ENCODE data around the gene KCNJ6.

DNA sequence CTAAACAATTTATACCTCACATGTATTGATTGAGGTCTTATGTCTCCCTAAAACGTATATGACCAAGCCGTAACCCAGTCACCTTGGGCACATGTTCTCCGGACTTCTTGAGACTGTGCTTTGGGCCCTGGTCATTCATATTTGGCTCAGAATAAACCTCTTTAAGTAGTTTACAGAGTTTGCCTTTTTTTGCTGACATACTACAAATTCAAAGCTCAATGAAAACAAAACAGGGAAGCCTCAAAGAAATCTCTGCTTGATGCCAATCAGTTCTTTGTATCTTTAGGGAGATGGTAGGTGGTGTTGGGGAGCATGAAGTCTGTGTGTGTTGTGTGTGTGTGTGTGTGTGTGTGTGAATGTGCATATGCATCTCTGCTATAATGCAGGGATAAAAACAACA, 247.0 kb downstream of the KCNJ6 start:
- TF ChIP-seq CTCF (IDR thresholded peaks at IDR 0.05; ENCODE audit: insufficient read depth, low read length, poor library complexity, severe bottlenecking) (no peak), EZH2phosphoT487 (conservative IDR thresholded peaks at IDR 0.05; ENCODE audit: low read length) (no peak)

Measured in SU-DHL-6 (cell line).